ENCODE data around the gene LHFPL6.

The LHFPL6 gene

GRCh38 chr13:39377699-39378098 is 225.3 kb downstream of the LHFPL6 start:
- no peak for TF ChIP-seq EGR1 (IDR thresholded peaks at IDR 0.05)
- TF ChIP-seq NFIC (IDR thresholded peaks at IDR 0.05): no peak
- no peak for TF ChIP-seq EP300 (IDR thresholded peaks at IDR 0.05; ENCODE audit: borderline replicate concordance)
- TF ChIP-seq FOXM1 (IDR thresholded peaks at IDR 0.05; ENCODE audit: borderline replicate concordance, low read depth): no peak
- TF ChIP-seq ZBTB7A (IDR thresholded peaks at IDR 0.05; ENCODE audit: low read depth): no peak
- no peak for TF ChIP-seq RAD21 (IDR thresholded peaks at IDR 0.05; ENCODE audit: low read depth)
- TF ChIP-seq, protein P1, sequence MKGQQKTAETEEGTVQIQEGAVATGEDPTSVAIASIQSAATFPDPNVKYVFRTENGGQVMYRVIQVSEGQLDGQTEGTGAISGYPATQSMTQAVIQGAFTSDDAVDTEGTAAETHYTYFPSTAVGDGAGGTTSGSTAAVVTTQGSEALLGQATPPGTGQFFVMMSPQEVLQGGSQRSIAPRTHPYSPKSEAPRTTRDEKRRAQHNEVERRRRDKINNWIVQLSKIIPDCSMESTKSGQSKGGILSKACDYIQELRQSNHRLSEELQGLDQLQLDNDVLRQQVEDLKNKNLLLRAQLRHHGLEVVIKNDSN (IDR thresholded peaks at IDR 0.05): no peak
- TF ChIP-seq, protein P2, sequence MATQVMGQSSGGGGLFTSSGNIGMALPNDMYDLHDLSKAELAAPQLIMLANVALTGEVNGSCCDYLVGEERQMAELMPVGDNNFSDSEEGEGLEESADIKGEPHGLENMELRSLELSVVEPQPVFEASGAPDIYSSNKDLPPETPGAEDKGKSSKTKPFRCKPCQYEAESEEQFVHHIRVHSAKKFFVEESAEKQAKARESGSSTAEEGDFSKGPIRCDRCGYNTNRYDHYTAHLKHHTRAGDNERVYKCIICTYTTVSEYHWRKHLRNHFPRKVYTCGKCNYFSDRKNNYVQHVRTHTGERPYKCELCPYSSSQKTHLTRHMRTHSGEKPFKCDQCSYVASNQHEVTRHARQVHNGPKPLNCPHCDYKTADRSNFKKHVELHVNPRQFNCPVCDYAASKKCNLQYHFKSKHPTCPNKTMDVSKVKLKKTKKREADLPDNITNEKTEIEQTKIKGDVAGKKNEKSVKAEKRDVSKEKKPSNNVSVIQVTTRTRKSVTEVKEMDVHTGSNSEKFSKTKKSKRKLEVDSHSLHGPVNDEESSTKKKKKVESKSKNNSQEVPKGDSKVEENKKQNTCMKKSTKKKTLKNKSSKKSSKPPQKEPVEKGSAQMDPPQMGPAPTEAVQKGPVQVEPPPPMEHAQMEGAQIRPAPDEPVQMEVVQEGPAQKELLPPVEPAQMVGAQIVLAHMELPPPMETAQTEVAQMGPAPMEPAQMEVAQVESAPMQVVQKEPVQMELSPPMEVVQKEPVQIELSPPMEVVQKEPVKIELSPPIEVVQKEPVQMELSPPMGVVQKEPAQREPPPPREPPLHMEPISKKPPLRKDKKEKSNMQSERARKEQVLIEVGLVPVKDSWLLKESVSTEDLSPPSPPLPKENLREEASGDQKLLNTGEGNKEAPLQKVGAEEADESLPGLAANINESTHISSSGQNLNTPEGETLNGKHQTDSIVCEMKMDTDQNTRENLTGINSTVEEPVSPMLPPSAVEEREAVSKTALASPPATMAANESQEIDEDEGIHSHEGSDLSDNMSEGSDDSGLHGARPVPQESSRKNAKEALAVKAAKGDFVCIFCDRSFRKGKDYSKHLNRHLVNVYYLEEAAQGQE (IDR thresholded peaks at IDR 0.05; ENCODE audit: low read depth): no peak
- no peak for TF ChIP-seq TAF1 (IDR thresholded peaks at IDR 0.05; ENCODE audit: low read depth)
- TF ChIP-seq YY1 (IDR thresholded peaks at IDR 0.05; ENCODE audit: low read depth): no peak
- TF ChIP-seq TCF12 (IDR thresholded peaks at IDR 0.05; ENCODE audit: low read depth): no peak
- no peak for TF ChIP-seq CREB1 (IDR thresholded peaks at IDR 0.05; ENCODE audit: low read depth)
- TF ChIP-seq TEAD4 (IDR thresholded peaks at IDR 0.05): no peak
- TF ChIP-seq, protein P3, sequence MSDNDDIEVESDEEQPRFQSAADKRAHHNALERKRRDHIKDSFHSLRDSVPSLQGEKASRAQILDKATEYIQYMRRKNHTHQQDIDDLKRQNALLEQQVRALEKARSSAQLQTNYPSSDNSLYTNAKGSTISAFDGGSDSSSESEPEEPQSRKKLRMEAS (IDR thresholded peaks at IDR 0.05): no peak
- no peak for TF ChIP-seq CEBPB (IDR thresholded peaks at IDR 0.05)

DNA sequence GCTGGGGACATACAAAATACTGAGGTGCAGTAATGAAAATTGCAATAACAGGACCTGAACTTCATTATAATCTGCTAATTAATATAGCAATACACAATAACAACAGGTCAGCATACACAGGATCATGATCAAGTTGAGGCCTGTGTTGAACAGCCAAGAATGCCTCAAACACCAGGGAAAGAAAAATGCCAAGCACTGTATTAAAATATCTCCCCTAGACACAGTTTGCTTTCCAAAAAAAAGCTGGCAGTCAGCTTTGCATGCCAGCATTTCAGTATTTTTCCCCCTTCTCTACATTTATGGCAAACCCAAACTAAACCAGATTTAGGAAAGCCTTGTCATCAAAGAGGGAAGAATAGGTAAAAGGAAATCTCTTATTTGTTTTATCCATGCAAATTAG is 226.9 kb downstream of the LHFPL6 start:
- no peak for TF ChIP-seq FOXM1 (IDR thresholded peaks at IDR 0.05; ENCODE audit: borderline replicate concordance, low read depth)
- no peak for TF ChIP-seq TEAD4 (IDR thresholded peaks at IDR 0.05)
- no peak for TF ChIP-seq RAD21 (IDR thresholded peaks at IDR 0.05; ENCODE audit: low read depth)
- TF ChIP-seq TAF1 (IDR thresholded peaks at IDR 0.05; ENCODE audit: low read depth): no peak
- no peak for TF ChIP-seq NFIC (IDR thresholded peaks at IDR 0.05)
- TF ChIP-seq, protein P2 (IDR thresholded peaks at IDR 0.05; ENCODE audit: low read depth): no peak
- TF ChIP-seq CREB1 (IDR thresholded peaks at IDR 0.05; ENCODE audit: low read depth): no peak
- TF ChIP-seq YY1 (IDR thresholded peaks at IDR 0.05; ENCODE audit: low read depth): no peak
- no peak for TF ChIP-seq EP300 (IDR thresholded peaks at IDR 0.05; ENCODE audit: borderline replicate concordance)
- TF ChIP-seq EGR1 (IDR thresholded peaks at IDR 0.05): no peak

DNA sequence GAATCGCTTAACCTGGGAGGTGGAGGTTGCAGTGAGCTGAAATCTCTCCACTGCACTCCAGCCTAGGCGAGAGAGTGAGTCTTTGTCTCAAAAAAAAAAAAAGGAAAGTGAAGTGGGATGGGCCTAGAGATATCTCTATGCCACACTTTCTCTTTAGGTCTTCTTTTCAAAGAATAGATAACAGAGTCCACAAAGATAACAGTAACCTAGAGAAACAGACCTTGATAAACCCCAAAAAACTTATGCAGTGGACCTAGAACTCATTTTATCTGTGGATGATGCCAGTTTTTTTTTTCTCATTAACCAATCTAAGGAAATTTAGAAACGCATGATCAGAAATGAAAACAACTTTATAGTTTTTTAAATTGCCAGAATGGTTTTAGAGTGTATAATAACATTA is 227.4 kb downstream of the LHFPL6 start:
- TF ChIP-seq EGR1 (IDR thresholded peaks at IDR 0.05): no peak
- TF ChIP-seq TAF1 (IDR thresholded peaks at IDR 0.05; ENCODE audit: low read depth): no peak
- no peak for TF ChIP-seq ZBTB7A (IDR thresholded peaks at IDR 0.05; ENCODE audit: low read depth)
- TF ChIP-seq CEBPB (IDR thresholded peaks at IDR 0.05): no peak
- TF ChIP-seq TEAD4 (IDR thresholded peaks at IDR 0.05): no peak
- no peak for TF ChIP-seq RAD21 (IDR thresholded peaks at IDR 0.05; ENCODE audit: low read depth)
- no peak for TF ChIP-seq NFIC (IDR thresholded peaks at IDR 0.05)

GRCh38 chr13:39374741-39375189 is 228.2 kb downstream of the LHFPL6 start:
- TF ChIP-seq CREB1 (IDR thresholded peaks at IDR 0.05; ENCODE audit: low read depth) (no peak), TEAD4 (IDR thresholded peaks at IDR 0.05) (no peak), EP300 (IDR thresholded peaks at IDR 0.05; ENCODE audit: borderline replicate concordance) (no peak), CEBPB (IDR thresholded peaks at IDR 0.05) (no peak), EGR1 (IDR thresholded peaks at IDR 0.05) (no peak), YY1 (IDR thresholded peaks at IDR 0.05; ENCODE audit: low read depth) (no peak)
- TF ChIP-seq, protein P1 (IDR thresholded peaks at IDR 0.05): no peak
- TF ChIP-seq, protein P3 (IDR thresholded peaks at IDR 0.05): no peak

DNA sequence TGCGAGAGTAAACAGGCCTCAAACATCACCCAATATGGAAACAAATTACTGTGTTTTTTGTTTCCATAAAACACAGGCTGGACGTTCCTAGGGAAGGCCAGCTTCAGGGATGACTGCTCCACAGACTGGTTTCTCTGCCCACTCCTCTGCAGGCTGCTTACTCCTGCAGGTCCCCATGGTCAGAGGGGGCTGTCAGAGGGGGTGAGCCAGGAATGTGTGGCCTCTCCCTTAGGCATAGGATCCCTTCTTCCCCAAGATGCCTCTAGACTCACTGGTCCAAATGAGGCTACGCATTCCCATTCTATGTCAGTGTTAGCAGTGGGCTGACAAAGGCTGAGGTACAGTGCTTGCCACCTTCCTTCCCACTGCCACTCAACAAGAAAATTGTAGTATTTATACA is 229.8 kb downstream of the LHFPL6 start:
- TF ChIP-seq, protein P2 (IDR thresholded peaks at IDR 0.05; ENCODE audit: low read depth): no peak
- TF ChIP-seq EGR1 (IDR thresholded peaks at IDR 0.05) (no peak), CEBPB (IDR thresholded peaks at IDR 0.05) (no peak), RAD21 (IDR thresholded peaks at IDR 0.05; ENCODE audit: low read depth) (no peak), ZBTB7A (IDR thresholded peaks at IDR 0.05; ENCODE audit: low read depth) (no peak), FOXM1 (IDR thresholded peaks at IDR 0.05; ENCODE audit: borderline replicate concordance, low read depth) (no peak), NFIC (IDR thresholded peaks at IDR 0.05) (no peak), TCF12 (IDR thresholded peaks at IDR 0.05; ENCODE audit: low read depth) (no peak), TEAD4 (IDR thresholded peaks at IDR 0.05) (no peak), EP300 (IDR thresholded peaks at IDR 0.05; ENCODE audit: borderline replicate concordance) (no peak), TAF1 (IDR thresholded peaks at IDR 0.05; ENCODE audit: low read depth) (no peak)
- TF ChIP-seq, protein P3 (IDR thresholded peaks at IDR 0.05): no peak
- TF ChIP-seq, protein P1 (IDR thresholded peaks at IDR 0.05): no peak
